Nephron (organoid): Measurements from ENCODE around the gene LRCH4.
A peak's percentile ranks its signal among the peaks of the same experiment; 100 is the strongest.

Experiments used
- H3K27ac Mint-ChIP-seq, 3 experiments: 2 replicates each; pipeline ENCODE4 v1.8.0; 2020; ENCODE audit warnings: mixed read lengths in 3 of 3, mild to moderate bottlenecking in 2 of 3, moderate library complexity in 1 of 3
- H3K27me3 Mint-ChIP-seq: 2 replicates; pipeline ENCODE4 v1.8.0; 2021; ENCODE audit warnings: low read depth, mild to moderate bottlenecking, moderate library complexity, mixed read lengths
- H3K36me3 Mint-ChIP-seq: 2 replicates; pipeline ENCODE4 v1.8.0; 2020; ENCODE audit warnings: low read depth, mixed read lengths
- H3K4me1 Mint-ChIP-seq: 2 replicates; pipeline ENCODE4 v1.8.0; 2020; ENCODE audit warnings: mixed read lengths
- H3K4me3 Mint-ChIP-seq, 3 experiments: 2 replicates each; pipeline ENCODE4 v1.8.0; 2020; ENCODE audit warnings: mild to moderate bottlenecking in 3 of 3, mixed read lengths in 3 of 3, moderate library complexity in 2 of 3
- H3K9me3 Mint-ChIP-seq: 2 replicates; pipeline ENCODE4 v1.8.0; 2020; ENCODE audit warnings: mixed read lengths
- TF ChIP-seq, protein P1 (sequence below), 3 experiments: fragments of 200-600 bp; sonication (generic); IDR thresholded peaks; one replicate each; pipeline ENCODE4 v1.5.0; 2021; ENCODE audit warnings: antibody characterized with exemption in 3 of 3; ENCODE audit not compliant: unreplicated experiment in 3 of 3

The LRCH4 gene

GRCh38 chr7:100609958-100610357 lies 24.0 kb upstream of the LRCH4 start:
- H3K36me3 Mint-ChIP-seq: peaks cover 25% of the 10 kb centered on the region
- peak overlapping the region; percentile 17 to 46 (median 18) for H3K4me3 Mint-ChIP-seq
- H3K27me3 Mint-ChIP-seq: no peaks in the 10 kb centered on the region
- no peaks in the 10 kb centered on the region for H3K4me1 Mint-ChIP-seq
- TF ChIP-seq, protein P1, sequence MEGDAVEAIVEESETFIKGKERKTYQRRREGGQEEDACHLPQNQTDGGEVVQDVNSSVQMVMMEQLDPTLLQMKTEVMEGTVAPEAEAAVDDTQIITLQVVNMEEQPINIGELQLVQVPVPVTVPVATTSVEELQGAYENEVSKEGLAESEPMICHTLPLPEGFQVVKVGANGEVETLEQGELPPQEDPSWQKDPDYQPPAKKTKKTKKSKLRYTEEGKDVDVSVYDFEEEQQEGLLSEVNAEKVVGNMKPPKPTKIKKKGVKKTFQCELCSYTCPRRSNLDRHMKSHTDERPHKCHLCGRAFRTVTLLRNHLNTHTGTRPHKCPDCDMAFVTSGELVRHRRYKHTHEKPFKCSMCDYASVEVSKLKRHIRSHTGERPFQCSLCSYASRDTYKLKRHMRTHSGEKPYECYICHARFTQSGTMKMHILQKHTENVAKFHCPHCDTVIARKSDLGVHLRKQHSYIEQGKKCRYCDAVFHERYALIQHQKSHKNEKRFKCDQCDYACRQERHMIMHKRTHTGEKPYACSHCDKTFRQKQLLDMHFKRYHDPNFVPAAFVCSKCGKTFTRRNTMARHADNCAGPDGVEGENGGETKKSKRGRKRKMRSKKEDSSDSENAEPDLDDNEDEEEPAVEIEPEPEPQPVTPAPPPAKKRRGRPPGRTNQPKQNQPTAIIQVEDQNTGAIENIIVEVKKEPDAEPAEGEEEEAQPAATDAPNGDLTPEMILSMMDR (IDR thresholded peaks at IDR 0.05; ENCODE audit: unreplicated experiment in 3 of 3): no peak
- H3K27ac Mint-ChIP-seq: peak overlapping the region; percentile 2 to 97 (median 15)
- no peaks in the 10 kb centered on the region for H3K9me3 Mint-ChIP-seq

- H3K4me1 Mint-ChIP-seq: peaks cover 4% of the 10 kb centered on the region
- no peak overlapping the region for H3K27ac Mint-ChIP-seq
- TF ChIP-seq, protein P1 (IDR thresholded peaks at IDR 0.05; ENCODE audit: unreplicated experiment in 3 of 3): no peak
- H3K9me3 Mint-ChIP-seq: no peaks in the 10 kb centered on the region
- H3K27me3 Mint-ChIP-seq: no peaks in the 10 kb centered on the region
- peaks cover 20% of the 10 kb centered on the region for H3K36me3 Mint-ChIP-seq
- H3K4me3 Mint-ChIP-seq: peak overlapping the region; percentile 55 to 73 (median 67)
Measured at GRCh38 chr7:100607111-100607510, 21.2 kb upstream of the LRCH4 start.

- H3K4me1 Mint-ChIP-seq: peaks cover 4% of the 10 kb centered on the region
- TF ChIP-seq, protein P1 (IDR thresholded peaks at IDR 0.05; ENCODE audit: unreplicated experiment in 3 of 3): no peak
- peak overlapping the region; percentile 19 to 56 (median 56) for H3K4me3 Mint-ChIP-seq
- H3K27ac Mint-ChIP-seq: no peak overlapping the region
- H3K36me3 Mint-ChIP-seq: peaks cover 20% of the 10 kb centered on the region
- no peaks in the 10 kb centered on the region for H3K27me3 Mint-ChIP-seq
- no peaks in the 10 kb centered on the region for H3K9me3 Mint-ChIP-seq
Measured at GRCh38 chr7:100606313-100606712, 20.4 kb upstream of the LRCH4 start.

DNA sequence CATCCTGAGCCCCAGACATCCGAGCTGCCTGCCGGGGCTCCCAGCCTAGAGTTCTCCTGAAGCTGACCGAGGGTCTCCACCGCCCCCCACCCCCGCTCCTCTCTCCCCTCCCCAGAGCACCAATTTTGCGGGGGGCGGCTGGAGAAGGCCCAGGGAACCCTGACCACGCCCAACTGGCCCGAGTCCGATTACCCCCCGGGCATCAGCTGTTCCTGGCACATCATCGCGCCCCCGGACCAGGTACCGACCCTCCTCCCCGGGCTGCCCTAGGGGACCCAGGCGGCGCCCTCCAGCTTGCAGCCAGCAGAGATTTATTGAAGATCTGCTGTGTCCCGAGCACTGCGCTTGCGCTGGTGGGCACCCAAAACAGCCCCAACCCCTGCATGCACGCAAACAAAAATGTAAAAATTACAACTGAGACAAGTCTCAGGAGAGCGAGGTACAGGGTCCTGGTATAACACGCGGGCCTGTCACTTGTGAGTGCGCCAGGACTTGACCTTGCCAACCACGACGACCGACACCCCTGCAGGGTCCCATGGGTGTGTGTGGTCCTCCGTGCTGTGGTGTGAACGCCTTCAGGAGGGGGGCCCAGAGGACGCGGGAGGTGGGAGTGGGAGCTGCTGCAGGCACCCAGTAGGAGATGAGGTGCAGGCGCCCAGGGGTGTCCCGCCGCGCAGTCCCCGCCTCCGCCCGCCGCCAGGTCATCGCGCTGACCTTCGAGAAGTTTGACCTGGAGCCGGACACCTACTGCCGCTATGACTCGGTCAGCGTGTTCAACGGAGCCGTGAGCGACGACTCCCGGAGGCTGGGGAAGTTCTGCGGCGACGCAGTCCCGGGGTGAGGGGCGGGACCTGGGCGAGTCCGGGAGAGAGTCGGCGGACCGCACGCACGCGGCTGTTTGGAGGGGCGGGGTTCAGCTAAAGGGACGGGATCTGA lies 19.3 kb upstream of the LRCH4 start:
- H3K4me1 Mint-ChIP-seq: peaks cover 4% of the 10 kb centered on the region
- H3K27ac Mint-ChIP-seq: peak overlapping the region in 2 of 3 experiments; percentile 31 to 68
- H3K4me3 Mint-ChIP-seq: peak overlapping the region; percentile 81 to 83 (median 82)
- H3K27me3 Mint-ChIP-seq: no peaks in the 10 kb centered on the region
- TF ChIP-seq, protein P1 (IDR thresholded peaks at IDR 0.05; ENCODE audit: unreplicated experiment in 3 of 3): no peak
- peaks cover 20% of the 10 kb centered on the region for H3K36me3 Mint-ChIP-seq
- H3K9me3 Mint-ChIP-seq: no peaks in the 10 kb centered on the region

- Mint-ChIP-seq H3K27me3 (no peaks in the 10 kb centered on the region), H3K27ac (peak overlapping the region; percentile 89 to 99 (median 95)), H3K4me3 (peak overlapping the region; percentile 86 to 92 (median 91)), H3K36me3 (peaks cover 17% of the 10 kb centered on the region), H3K4me1 (peaks cover 4% of the 10 kb centered on the region), H3K9me3 (no peaks in the 10 kb centered on the region)
- TF ChIP-seq, protein P1 (IDR thresholded peaks at IDR 0.05; ENCODE audit: unreplicated experiment in 3 of 3): peak; percentile 28 to 49 (median 30)
Measured at GRCh38 chr7:100604028-100604975, 18.4 kb upstream of the LRCH4 start.
